ENCODE results near the gene GPR26.

Gene GPR26

DNA sequence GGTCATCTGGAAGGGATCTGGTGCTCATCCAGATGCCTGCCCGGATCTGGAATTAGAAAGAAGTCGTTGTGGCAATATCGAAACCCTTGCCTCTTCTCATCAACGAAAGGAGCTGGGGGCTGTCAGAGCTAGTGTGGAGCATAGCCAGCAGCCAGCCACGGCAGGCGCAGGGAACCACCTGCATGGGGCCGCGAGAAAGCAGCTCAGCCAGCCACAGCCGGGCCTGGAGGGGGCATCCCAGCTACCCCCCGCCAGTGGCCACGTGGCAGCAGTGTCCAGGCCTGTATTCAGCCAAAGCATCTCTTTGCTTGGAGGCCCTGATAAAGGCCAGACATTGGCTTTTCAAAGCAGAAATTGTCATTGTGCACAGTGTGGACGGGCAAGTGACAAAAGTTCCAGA, 19.1 kb downstream of the GPR26 start:
- in situ Hi-C loops (cut with MboI; ENCODE audit: low sequenced_read_pairs, unreplicated experiment): no loop called here
- TF ChIP-seq, protein P1, sequence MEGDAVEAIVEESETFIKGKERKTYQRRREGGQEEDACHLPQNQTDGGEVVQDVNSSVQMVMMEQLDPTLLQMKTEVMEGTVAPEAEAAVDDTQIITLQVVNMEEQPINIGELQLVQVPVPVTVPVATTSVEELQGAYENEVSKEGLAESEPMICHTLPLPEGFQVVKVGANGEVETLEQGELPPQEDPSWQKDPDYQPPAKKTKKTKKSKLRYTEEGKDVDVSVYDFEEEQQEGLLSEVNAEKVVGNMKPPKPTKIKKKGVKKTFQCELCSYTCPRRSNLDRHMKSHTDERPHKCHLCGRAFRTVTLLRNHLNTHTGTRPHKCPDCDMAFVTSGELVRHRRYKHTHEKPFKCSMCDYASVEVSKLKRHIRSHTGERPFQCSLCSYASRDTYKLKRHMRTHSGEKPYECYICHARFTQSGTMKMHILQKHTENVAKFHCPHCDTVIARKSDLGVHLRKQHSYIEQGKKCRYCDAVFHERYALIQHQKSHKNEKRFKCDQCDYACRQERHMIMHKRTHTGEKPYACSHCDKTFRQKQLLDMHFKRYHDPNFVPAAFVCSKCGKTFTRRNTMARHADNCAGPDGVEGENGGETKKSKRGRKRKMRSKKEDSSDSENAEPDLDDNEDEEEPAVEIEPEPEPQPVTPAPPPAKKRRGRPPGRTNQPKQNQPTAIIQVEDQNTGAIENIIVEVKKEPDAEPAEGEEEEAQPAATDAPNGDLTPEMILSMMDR (IDR thresholded peaks at IDR 0.05; ENCODE audit: borderline replicate concordance, control extremely low read depth, extremely low read depth, insufficient read depth, missing control alignments): no peak
- no peak for DNase-seq (ENCODE audit: low spot score)

DNA sequence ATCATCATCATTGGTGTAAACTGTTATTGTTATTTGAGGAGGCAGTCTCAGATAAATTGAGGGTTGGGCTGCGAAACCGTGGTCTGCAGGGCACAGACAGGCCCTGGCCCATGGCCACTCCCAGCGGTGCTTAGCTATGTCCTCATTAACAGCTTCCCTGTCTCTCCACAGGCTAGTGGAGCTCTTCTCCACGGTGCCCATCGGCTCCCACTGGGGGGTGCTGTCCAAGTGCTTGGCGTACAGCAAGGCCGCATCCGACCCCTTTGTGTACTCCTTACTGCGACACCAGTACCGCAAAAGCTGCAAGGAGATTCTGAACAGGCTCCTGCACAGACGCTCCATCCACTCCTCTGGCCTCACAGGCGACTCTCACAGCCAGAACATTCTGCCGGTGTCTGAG, 21.6 kb downstream of the GPR26 start:
- in situ Hi-C loops (cut with MboI; ENCODE audit: low sequenced_read_pairs, unreplicated experiment): no loop called here
- TF ChIP-seq, protein P1 (IDR thresholded peaks at IDR 0.05; ENCODE audit: borderline replicate concordance, control extremely low read depth, extremely low read depth, insufficient read depth, missing control alignments): no peak
- no peak for DNase-seq (ENCODE audit: low spot score)

DNA sequence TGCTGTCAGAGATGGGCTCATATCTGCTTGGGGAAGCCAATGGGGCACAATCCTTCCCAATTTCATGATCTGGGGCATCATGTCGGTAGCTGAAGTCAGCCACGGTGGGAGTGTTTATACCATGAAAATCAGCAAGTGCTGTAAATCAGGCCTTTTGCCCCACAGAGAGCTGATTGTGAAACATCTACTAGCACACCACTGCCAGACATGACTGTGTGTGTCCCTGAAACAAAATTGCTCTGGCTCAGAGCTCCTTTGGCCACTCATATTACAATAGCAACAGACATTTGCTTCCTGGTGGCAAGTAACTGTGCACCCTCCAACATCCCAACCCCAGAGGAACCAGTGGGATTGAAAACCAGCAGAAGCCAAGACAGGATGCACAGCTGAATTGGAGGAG, 23.7 kb downstream of the GPR26 start:
- TF ChIP-seq, protein P1 (IDR thresholded peaks at IDR 0.05; ENCODE audit: borderline replicate concordance, control extremely low read depth, extremely low read depth, insufficient read depth, missing control alignments): no peak
- in situ Hi-C loops (cut with MboI; ENCODE audit: low sequenced_read_pairs, unreplicated experiment): no loop called here
- no peak for DNase-seq (ENCODE audit: low spot score)

DNA sequence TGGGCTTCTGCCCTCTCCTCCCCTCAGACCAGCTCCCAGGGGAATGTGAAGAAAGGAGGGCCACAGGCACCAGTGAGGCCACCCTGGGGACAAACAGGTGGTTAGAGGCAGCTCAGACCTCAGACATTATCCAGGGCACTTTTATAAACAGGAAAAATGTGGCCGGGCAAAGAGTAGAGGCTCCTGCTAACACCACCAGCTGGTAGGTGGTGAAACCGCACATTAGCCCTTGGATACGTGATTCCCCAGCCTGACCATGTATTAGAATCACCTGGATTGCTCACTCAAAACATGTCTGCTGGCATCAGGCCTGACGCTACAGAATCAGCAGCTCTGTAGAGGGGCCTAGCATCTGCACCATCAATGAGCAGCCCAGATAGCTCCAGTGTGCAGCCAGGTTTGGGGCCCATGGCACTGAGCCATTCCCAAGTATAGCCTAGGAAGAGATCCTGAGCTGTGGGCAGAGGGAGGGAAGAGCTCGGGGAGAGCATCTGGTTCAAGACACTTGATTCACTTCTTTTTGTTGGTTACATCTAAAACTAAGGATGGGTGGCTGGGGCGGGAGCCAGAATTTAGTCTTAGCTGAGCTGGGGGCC, 37.1 kb downstream of the GPR26 start:
- no peak for DNase-seq (ENCODE audit: low spot score)
- TF ChIP-seq, protein P1 (IDR thresholded peaks at IDR 0.05; ENCODE audit: borderline replicate concordance, control extremely low read depth, extremely low read depth, insufficient read depth, missing control alignments): no peak
- in situ Hi-C loops (cut with MboI; ENCODE audit: low sequenced_read_pairs, unreplicated experiment): no loop called here

DNA sequence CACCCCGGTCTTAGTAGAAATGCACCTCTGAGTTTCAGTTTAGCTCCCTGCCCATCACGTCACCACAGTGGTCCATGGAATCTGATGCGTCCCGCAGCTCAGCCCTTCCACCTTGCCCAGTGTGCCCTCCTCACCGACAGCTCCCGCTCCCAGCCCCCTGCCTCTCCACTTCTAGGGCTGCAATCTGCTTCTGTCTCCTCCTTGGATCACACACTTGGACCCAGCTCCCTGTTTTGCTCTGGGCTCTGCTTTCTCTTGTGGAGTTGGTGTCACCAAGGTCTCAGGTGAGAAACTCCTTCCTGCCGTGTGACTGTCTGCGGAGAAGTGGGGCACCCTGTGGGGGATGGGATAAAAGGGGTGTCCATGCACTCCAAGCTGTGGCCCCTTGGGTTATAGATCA, 37.9 kb downstream of the GPR26 start:
- no peak for DNase-seq (ENCODE audit: low spot score)
- TF ChIP-seq, protein P1 (IDR thresholded peaks at IDR 0.05; ENCODE audit: borderline replicate concordance, control extremely low read depth, extremely low read depth, insufficient read depth, missing control alignments): no peak
- in situ Hi-C loops (cut with MboI; ENCODE audit: low sequenced_read_pairs, unreplicated experiment): no loop called here

DNA sequence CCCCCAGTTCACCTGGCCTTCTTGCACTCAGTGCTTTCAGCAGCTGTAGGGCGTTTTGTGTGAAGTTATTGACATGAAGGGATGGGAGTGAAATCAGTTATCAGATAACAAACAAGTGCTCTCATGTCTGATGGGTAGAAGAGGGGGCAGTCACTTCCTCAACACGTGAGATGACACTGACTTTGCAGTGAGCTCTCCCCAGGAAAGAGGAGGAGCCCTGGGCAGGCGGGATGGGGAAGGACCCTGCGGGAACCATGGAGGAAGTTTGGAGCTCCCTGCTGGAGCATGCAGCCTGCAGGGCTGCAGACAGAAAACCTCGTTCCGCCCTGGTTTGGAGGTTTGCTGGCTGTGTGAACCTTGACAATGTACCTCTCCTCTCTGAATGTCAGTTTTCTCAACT, 38.7 kb downstream of the GPR26 start:
- in situ Hi-C loops (cut with MboI; ENCODE audit: low sequenced_read_pairs, unreplicated experiment): no loop called here
- no peak for DNase-seq (ENCODE audit: low spot score)
- TF ChIP-seq, protein P1 (IDR thresholded peaks at IDR 0.05; ENCODE audit: borderline replicate concordance, control extremely low read depth, extremely low read depth, insufficient read depth, missing control alignments): no peak

All from GM13976 (cell line).